ENCODE results near the gene ZNF536. TPM values are rescaled to one million over a fixed set of nuclear protein-coding genes. Genes with fewer than 3 reads are reported as not detected.

Gene ZNF536
- total RNA-seq, 1 donor from 2014 or later, result not detected

DNA sequence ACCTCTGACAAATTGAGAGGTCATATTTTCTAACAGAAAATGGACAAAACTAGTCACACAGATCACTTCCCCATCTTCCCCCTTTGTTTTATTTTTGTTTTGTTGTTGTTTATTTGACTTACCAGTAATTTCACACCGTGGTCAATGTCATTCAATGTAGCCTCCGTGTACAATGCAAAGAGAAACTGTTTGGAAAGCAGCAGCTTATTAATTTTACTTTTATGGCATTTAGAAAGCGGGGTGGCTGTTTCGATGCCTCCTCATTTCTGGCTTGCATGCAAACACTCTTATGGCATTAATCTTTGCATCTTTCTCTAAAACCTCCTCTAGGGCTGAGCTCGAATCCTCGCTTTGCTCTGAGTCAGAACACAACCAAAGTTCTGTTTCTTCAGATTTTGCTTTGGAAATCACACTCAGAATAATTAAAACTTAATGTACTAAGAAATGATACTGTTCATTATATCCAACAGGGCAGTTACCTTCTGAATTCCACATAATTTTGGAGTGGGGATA lies 77.0 kb downstream of the ZNF536 start:
- DNase-seq (ENCODE audit: low read depth), result no peak
- Histone ChIP-seq H3K36me3 (ENCODE audit: control insufficient read depth, insufficient read depth, low read length) (no peaks in the 10 kb centered on the region), H3K27me3 (ENCODE audit: control insufficient read depth, insufficient read depth, low read length) (no peaks in the 10 kb centered on the region), H3K4me3 (ENCODE audit: low read depth, low read length) (no peak overlapping the region)
- TF ChIP-seq, protein P1, sequence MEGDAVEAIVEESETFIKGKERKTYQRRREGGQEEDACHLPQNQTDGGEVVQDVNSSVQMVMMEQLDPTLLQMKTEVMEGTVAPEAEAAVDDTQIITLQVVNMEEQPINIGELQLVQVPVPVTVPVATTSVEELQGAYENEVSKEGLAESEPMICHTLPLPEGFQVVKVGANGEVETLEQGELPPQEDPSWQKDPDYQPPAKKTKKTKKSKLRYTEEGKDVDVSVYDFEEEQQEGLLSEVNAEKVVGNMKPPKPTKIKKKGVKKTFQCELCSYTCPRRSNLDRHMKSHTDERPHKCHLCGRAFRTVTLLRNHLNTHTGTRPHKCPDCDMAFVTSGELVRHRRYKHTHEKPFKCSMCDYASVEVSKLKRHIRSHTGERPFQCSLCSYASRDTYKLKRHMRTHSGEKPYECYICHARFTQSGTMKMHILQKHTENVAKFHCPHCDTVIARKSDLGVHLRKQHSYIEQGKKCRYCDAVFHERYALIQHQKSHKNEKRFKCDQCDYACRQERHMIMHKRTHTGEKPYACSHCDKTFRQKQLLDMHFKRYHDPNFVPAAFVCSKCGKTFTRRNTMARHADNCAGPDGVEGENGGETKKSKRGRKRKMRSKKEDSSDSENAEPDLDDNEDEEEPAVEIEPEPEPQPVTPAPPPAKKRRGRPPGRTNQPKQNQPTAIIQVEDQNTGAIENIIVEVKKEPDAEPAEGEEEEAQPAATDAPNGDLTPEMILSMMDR (IDR thresholded peaks at IDR 0.05; ENCODE audit: insufficient read depth, low read length, severe bottlenecking), result no peak
- no peak for FAIRE-seq

DNA sequence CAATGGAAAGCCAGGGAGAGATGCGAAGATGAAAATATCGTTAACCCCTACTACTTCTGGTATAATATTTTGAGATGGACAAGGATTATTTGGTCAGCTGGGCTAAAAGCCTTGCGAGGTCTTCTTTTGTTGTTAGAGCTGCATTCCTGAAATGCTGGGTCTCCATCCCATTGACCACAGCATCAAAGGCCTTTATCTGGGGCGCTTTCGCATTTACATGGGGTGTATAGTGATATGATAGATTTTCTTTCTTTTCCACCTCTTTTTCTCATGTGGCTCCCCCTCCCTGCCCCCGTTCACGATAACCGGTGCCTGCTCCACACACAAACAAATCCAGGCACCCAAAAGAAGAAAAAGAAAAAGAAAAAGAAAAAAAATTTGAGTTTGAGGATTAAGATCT lies 77.5 kb downstream of the ZNF536 start:
- Histone ChIP-seq H3K27me3 (ENCODE audit: control insufficient read depth, insufficient read depth, low read length) (no peaks in the 10 kb centered on the region), H3K36me3 (ENCODE audit: control insufficient read depth, insufficient read depth, low read length) (no peaks in the 10 kb centered on the region), H3K4me3 (ENCODE audit: low read depth, low read length) (no peak overlapping the region)
- no peak for DNase-seq (ENCODE audit: low read depth)
- TF ChIP-seq, protein P1 (IDR thresholded peaks at IDR 0.05; ENCODE audit: insufficient read depth, low read length, severe bottlenecking), result no peak
- no peak for FAIRE-seq

GRCh38 chr19:30450100-30450499 lies 77.9 kb downstream of the ZNF536 start:
- TF ChIP-seq, protein P1 (IDR thresholded peaks at IDR 0.05; ENCODE audit: insufficient read depth, low read length, severe bottlenecking), result no peak

DNA sequence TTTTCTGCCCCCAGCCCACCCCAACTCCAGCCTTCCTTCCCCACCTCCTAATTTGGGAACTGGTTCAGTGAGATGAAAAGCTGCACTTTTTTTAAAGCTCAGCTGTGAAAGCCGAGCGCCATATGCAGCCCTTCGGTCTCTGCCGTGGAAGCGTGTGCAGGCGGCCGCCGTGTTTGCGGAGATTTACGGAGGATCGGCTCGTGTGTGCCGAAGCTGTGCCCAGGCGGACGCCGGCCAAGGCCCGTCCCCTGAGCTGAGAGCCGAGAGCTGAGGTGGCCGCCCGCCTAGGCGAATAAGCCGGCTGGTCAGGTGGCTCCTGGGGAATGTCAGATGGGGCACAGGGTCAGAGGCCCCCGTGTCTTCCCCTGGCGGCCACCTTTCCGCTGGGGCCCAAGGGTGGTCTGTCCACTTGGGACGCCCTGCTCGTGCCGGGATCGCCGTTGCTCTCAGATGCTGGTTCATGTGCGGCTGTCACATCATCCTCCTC lies 78.7 kb downstream of the ZNF536 start:
- DNase-seq (ENCODE audit: low read depth), result no peak
- Histone ChIP-seq H3K27me3 (ENCODE audit: control insufficient read depth, insufficient read depth, low read length) (no peaks in the 10 kb centered on the region), H3K36me3 (ENCODE audit: control insufficient read depth, insufficient read depth, low read length) (no peaks in the 10 kb centered on the region), H3K4me3 (ENCODE audit: low read depth, low read length) (no peak overlapping the region)
- no peak for FAIRE-seq
- TF ChIP-seq, protein P1 (IDR thresholded peaks at IDR 0.05; ENCODE audit: insufficient read depth, low read length, severe bottlenecking), result no peak

More at GRCh38 chr19:30450100-30450499, 77.9 kb downstream of the ZNF536 start:
- Histone ChIP-seq H3K4me3 (ENCODE audit: low read depth, low read length) (no peak overlapping the region), H3K36me3 (ENCODE audit: control insufficient read depth, insufficient read depth, low read length) (no peaks in the 10 kb centered on the region), H3K27me3 (ENCODE audit: control insufficient read depth, insufficient read depth, low read length) (no peaks in the 10 kb centered on the region)
- no peak for DNase-seq (ENCODE audit: low read depth)
- FAIRE-seq, result no peak

- no peak for FAIRE-seq
- DNase-seq (ENCODE audit: low read depth), result no peak
- Histone ChIP-seq H3K36me3 (ENCODE audit: control insufficient read depth, insufficient read depth, low read length) (no peaks in the 10 kb centered on the region), H3K4me3 (ENCODE audit: low read depth, low read length) (no peak overlapping the region), H3K27me3 (ENCODE audit: control insufficient read depth, insufficient read depth, low read length) (no peaks in the 10 kb centered on the region)
- TF ChIP-seq, protein P1 (IDR thresholded peaks at IDR 0.05; ENCODE audit: insufficient read depth, low read length, severe bottlenecking), result no peak
These were observed 80.7 kb downstream of the ZNF536 start for GRCh38 chr19:30452931-30453330.

- DNase-seq (ENCODE audit: low read depth), result no peak
- no peak overlapping the region for H3K4me3 ChIP-seq (ENCODE audit: low read depth, low read length)
- no peaks in the 10 kb centered on the region for H3K27me3 ChIP-seq (ENCODE audit: control insufficient read depth, insufficient read depth, low read length)
- TF ChIP-seq, protein P1 (IDR thresholded peaks at IDR 0.05; ENCODE audit: insufficient read depth, low read length, severe bottlenecking), result no peak
- no peaks in the 10 kb centered on the region for H3K36me3 ChIP-seq (ENCODE audit: control insufficient read depth, insufficient read depth, low read length)
- FAIRE-seq, result no peak
These were observed 81.6 kb downstream of the ZNF536 start for GRCh38 chr19:30453743-30454142.

Measured in bronchial epithelial cell (primary cell).